Measurements from ENCODE around the gene ROR1.

Gene ROR1

DNA sequence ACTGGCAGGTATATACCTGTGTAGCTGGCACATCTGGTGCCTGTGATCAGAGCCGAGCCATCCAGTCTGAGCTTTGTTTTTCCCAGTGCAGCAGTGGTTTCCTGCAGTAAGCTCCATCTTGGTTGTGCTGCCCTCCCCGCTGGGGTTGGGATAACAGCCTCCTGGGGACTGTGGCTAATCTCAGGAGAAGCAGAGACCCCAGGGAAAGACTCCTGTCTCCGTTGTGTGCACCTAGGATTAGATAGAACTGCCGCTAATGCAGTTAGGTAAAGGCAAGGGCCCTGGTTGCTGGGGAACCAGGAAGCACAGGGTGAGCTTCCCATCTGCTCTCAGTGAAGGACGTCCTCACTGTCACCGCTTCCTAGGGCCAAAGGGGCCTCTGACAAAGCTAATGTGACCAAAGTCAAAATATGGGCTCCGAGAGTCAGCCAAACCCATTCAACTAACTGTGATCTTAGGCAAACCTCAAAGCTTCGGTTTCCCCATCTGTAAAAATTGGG is 20.0 kb downstream of the ROR1 start:
- H3K4me3 ChIP-seq, result no peak overlapping the region
- TF ChIP-seq EZH2 (IDR thresholded peaks at IDR 0.05) (no peak), FOXP2 (optimal IDR thresholded peaks at IDR 0.05; ENCODE audit: control extremely low read depth, extremely low read length, insufficient read depth) (no peak), POLR2AphosphoS5 (IDR thresholded peaks at IDR 0.05; ENCODE audit: borderline replicate concordance, low read depth, low read length) (no peak)
- H3K36me3 ChIP-seq (ENCODE audit: insufficient read depth, low read length), result no peaks in the 10 kb centered on the region
- no peak overlapping the region for H3K9ac ChIP-seq (ENCODE audit: insufficient read length)
- no peaks in the 10 kb centered on the region for H3K9me3 ChIP-seq (ENCODE audit: low read depth, low read length)
- DNase-seq (ENCODE audit: low read depth, low spot score), result no peak
- H3K27ac ChIP-seq, result no peak overlapping the region

DNA sequence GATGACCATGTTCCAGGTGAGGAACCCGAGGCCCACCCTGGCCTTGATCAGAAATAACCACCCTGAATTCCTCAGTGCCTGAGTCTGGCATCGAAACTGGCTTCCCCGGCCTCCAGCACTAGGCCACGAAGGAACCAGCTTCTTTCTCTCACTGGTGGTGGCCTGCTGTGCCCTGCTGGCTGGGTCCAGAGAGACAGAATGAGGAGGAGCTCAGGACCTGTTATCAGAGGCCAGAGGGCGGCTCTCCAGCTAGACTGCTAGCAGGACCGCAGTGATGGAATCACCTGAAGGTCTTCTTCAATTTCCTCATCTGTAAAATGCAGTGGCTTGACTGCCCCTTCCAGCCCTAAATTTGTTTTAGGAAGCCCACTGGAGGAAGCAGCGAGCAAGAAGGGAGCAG is 20.5 kb downstream of the ROR1 start:
- H3K27ac ChIP-seq, result no peak overlapping the region
- H3K9me3 ChIP-seq (ENCODE audit: low read depth, low read length), result no peaks in the 10 kb centered on the region
- no peak overlapping the region for H3K4me3 ChIP-seq
- H3K9ac ChIP-seq (ENCODE audit: insufficient read length), result no peak overlapping the region
- no peaks in the 10 kb centered on the region for H3K36me3 ChIP-seq (ENCODE audit: insufficient read depth, low read length)
- DNase-seq (ENCODE audit: low read depth, low spot score), result no peak
- TF ChIP-seq POLR2AphosphoS5 (IDR thresholded peaks at IDR 0.05; ENCODE audit: borderline replicate concordance, low read depth, low read length) (no peak), FOXP2 (optimal IDR thresholded peaks at IDR 0.05; ENCODE audit: control extremely low read depth, extremely low read length, insufficient read depth) (no peak), EZH2 (IDR thresholded peaks at IDR 0.05) (no peak)

DNA sequence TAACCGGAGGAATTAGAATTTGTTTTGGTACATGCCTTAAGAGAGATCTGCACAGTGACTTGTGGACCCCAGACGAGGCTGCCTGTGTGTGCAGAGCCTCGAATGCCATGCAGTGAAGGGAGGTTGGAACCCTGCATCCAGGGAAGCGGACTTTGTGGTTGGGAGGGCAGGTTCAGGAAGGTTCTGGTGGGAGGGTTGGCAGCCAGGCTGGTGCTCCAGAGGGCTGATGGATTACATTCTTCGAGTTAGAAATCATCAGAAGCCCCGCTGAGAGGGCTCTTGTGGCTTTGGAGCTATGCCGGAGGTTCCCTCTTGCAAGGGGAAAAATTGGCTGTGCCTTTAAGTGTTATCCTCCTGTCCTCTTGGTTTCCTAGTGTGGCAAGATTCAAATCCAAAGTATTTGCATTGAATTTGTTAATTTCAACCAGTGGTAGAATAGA is 21.1 kb downstream of the ROR1 start:
- H3K9ac ChIP-seq (ENCODE audit: insufficient read length), result no peak overlapping the region
- peak overlapping the region; percentile 36 for H3K4me3 ChIP-seq
- H3K9me3 ChIP-seq (ENCODE audit: low read depth, low read length), result no peaks in the 10 kb centered on the region
- H3K36me3 ChIP-seq (ENCODE audit: insufficient read depth, low read length), result no peaks in the 10 kb centered on the region
- peak overlapping the region; percentile 55 for H3K27ac ChIP-seq
- DNase-seq (ENCODE audit: low read depth, low spot score), result no peak
- TF ChIP-seq FOXP2 (optimal IDR thresholded peaks at IDR 0.05; ENCODE audit: control extremely low read depth, extremely low read length, insufficient read depth), result no peak
- no peak for TF ChIP-seq EZH2 (IDR thresholded peaks at IDR 0.05)
- no peak for TF ChIP-seq POLR2AphosphoS5 (IDR thresholded peaks at IDR 0.05; ENCODE audit: borderline replicate concordance, low read depth, low read length)

DNA sequence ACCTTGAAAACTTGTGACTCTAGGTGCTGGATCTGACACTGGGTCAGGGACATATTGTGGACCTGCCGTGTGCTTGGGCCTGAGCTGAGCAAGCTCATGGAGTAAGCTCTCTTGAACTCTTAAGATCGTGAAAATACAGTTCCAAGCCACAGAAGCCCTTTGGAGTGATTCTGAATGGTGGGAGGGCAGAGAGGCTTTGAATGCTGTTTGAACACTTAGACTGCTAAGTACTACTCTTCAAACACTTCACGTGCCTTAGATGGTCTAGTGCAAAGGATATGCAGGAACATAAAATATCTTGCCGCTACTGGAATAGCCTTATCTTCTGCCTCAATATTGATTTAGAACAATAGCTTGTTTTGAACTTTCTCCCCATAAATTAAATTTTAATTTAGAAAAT is 21.6 kb downstream of the ROR1 start:
- H3K9me3 ChIP-seq (ENCODE audit: low read depth, low read length), result no peaks in the 10 kb centered on the region
- DNase-seq (ENCODE audit: low read depth, low spot score), result no peak
- H3K36me3 ChIP-seq (ENCODE audit: insufficient read depth, low read length), result no peaks in the 10 kb centered on the region
- H3K27ac ChIP-seq, result peak overlapping the region; percentile 55
- TF ChIP-seq FOXP2 (optimal IDR thresholded peaks at IDR 0.05; ENCODE audit: control extremely low read depth, extremely low read length, insufficient read depth) (no peak), POLR2AphosphoS5 (IDR thresholded peaks at IDR 0.05; ENCODE audit: borderline replicate concordance, low read depth, low read length) (no peak), EZH2 (IDR thresholded peaks at IDR 0.05) (no peak)
- peak overlapping the region; percentile 36 for H3K4me3 ChIP-seq
- H3K9ac ChIP-seq (ENCODE audit: insufficient read length), result peak overlapping the region; percentile 5

DNA sequence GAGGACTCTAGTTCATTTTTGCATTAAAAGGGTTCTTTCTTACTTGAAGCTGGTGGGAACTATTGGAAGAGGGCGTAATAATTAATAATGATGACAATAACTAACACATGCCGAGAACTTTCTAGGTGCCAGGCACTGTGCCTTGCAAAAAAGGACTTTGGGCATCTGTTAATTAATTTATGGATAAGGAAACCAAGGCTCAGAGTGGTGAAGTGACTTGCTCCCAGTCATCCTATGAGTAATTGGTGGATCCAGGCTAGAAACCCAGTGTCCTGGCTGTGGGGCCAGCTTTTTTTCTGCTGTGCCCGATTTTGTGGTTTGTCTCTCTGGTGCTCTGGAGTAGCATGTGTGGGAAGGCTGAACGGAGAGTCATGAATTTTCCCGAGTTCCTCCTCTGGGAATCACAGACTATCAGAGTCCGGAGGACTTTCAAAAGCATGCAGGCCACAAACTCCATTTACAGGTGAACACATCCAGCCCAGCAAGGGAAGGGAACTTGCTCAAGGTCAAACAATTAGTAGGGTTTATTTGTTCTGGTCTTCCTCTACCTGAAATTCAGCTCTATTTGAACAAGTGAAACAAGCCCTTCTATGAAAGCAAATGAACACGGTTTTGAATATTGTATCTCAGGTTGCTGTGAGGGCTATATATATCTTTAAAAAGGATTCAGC is 23.4 kb downstream of the ROR1 start:
- Histone ChIP-seq H3K4me3 (no peak overlapping the region), H3K27ac (no peak overlapping the region), H3K9ac (ENCODE audit: insufficient read length) (no peak overlapping the region), H3K9me3 (ENCODE audit: low read depth, low read length) (no peaks in the 10 kb centered on the region), H3K36me3 (ENCODE audit: insufficient read depth, low read length) (no peaks in the 10 kb centered on the region)
- DNase-seq (ENCODE audit: low read depth, low spot score), result no peak
- TF ChIP-seq FOXP2 (optimal IDR thresholded peaks at IDR 0.05; ENCODE audit: control extremely low read depth, extremely low read length, insufficient read depth), result no peak
- no peak for TF ChIP-seq EZH2 (IDR thresholded peaks at IDR 0.05)
- no peak for TF ChIP-seq POLR2AphosphoS5 (IDR thresholded peaks at IDR 0.05; ENCODE audit: borderline replicate concordance, low read depth, low read length)

DNA sequence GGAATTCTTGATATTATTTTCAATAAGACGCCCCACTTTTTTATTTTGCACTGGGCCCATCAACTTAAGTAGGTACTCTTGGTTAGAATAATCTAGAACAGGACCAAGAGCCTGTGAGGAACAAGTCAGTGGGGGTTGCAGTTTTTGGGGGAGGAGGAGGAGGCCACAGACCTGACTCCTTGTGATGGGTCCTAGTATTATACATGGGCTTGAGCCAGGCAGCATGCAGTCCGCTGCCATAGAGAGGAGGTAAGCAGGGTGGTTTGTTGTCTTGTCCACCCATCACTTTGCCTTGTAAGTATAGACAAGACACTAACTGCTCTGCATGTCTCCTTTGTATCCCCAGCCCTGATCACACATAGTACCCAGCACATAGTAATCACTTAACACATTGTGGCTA is 24.5 kb downstream of the ROR1 start:
- Histone ChIP-seq H3K9ac (ENCODE audit: insufficient read length) (no peak overlapping the region), H3K4me3 (no peak overlapping the region), H3K36me3 (ENCODE audit: insufficient read depth, low read length) (no peaks in the 10 kb centered on the region), H3K27ac (no peak overlapping the region), H3K9me3 (ENCODE audit: low read depth, low read length) (no peaks in the 10 kb centered on the region)
- TF ChIP-seq EZH2 (IDR thresholded peaks at IDR 0.05), result no peak
- TF ChIP-seq POLR2AphosphoS5 (IDR thresholded peaks at IDR 0.05; ENCODE audit: borderline replicate concordance, low read depth, low read length), result no peak
- no peak for TF ChIP-seq FOXP2 (optimal IDR thresholded peaks at IDR 0.05; ENCODE audit: control extremely low read depth, extremely low read length, insufficient read depth)
- DNase-seq (ENCODE audit: low read depth, low spot score), result no peak

DNA sequence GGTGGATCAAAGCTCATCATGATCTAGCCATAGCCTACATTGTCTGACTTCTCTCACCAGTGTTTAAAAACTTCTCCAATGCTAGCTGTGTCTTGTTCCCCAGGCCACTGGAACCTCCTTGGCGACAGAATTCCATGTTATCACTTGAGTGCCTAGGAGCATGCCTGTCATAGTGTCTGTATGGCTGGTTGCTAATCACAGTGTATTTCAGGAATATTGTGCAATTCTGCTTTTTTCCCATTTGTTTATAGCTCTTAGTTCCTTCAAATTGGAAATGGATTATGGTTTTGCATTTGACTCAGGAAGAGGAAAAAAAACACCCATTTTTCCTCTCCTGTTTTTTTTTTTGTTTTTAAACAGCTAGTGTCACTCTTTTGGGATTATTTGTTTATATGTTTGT is 25.5 kb downstream of the ROR1 start:
- DNase-seq (ENCODE audit: low read depth, low spot score), result no peak
- H3K27ac ChIP-seq, result peak overlapping the region; percentile 80
- no peaks in the 10 kb centered on the region for H3K36me3 ChIP-seq (ENCODE audit: insufficient read depth, low read length)
- peak overlapping the region; percentile 38 for H3K9ac ChIP-seq (ENCODE audit: insufficient read length)
- peak overlapping the region; percentile 40; the same call in 1 of the 2 replicates for H3K4me3 ChIP-seq
- H3K9me3 ChIP-seq (ENCODE audit: low read depth, low read length), result no peaks in the 10 kb centered on the region
- TF ChIP-seq FOXP2 (optimal IDR thresholded peaks at IDR 0.05; ENCODE audit: control extremely low read depth, extremely low read length, insufficient read depth), result no peak
- no peak for TF ChIP-seq EZH2 (IDR thresholded peaks at IDR 0.05)
- no peak for TF ChIP-seq POLR2AphosphoS5 (IDR thresholded peaks at IDR 0.05; ENCODE audit: borderline replicate concordance, low read depth, low read length)

DNA sequence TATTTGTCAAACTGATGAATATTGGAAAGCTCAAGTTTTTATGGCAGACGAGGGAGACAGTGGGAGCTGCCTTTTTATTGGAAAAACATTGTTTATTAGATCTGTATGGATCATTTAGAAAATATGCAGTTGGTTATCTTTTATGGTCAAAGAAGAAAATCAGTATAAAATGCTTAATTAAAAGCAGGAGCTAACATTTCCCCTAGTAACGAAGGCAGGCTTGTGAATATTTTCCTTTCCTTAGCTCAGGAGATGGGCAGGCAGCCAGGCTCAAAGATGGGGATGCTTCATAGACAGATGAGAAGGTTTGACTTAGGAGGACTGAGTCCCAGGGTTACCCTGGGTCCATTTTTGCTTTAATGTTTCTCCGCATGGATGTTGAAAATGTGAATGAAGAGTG is 26.0 kb downstream of the ROR1 start:
- DNase-seq (ENCODE audit: low read depth, low spot score), result no peak
- H3K27ac ChIP-seq, result peak overlapping the region; percentile 80
- H3K4me3 ChIP-seq, result peak overlapping the region; percentile 40; the same call in 1 of the 2 replicates
- no peaks in the 10 kb centered on the region for H3K9me3 ChIP-seq (ENCODE audit: low read depth, low read length)
- TF ChIP-seq EZH2 (IDR thresholded peaks at IDR 0.05) (no peak), POLR2AphosphoS5 (IDR thresholded peaks at IDR 0.05; ENCODE audit: borderline replicate concordance, low read depth, low read length) (no peak), FOXP2 (optimal IDR thresholded peaks at IDR 0.05; ENCODE audit: control extremely low read depth, extremely low read length, insufficient read depth) (no peak)
- H3K36me3 ChIP-seq (ENCODE audit: insufficient read depth, low read length), result no peaks in the 10 kb centered on the region
- H3K9ac ChIP-seq (ENCODE audit: insufficient read length), result peak overlapping the region; percentile 38

Measured in SK-N-MC (cell line).